ENCODE results near the gene OTOS. TPM values are rescaled to one million over a fixed set of nuclear protein-coding genes. Genes with fewer than 3 reads are reported as not detected.

OTOS gene
- total RNA-seq (2014; rRNA removed; shearing (Covaris generic)) (not detected in 2 replicates), polyA plus RNA-seq (2016; fragmentation: Nextera tagmentation; extraction: Ambion mirVana) (not detected in 2 replicates)

DNA sequence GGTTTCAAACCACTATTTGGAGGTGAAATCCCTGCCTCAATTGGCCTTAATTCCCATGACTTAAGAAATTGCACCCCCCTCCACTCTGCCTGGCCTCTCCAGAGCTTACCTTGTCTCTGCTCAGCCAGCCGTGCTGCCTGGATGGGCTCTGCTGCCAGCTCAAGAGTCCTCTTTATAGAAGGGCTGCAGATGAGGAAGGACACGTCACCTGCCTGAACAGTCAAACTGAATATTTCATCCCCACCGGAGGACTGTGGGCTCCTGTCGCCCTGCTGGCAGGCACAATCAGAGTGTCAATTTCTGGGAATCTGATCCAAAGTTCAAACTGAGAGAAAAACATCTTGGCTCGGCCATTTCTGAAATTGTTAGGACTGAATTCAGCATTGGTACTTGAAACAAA, at the start of gene OTOS:
Gene OTOS (minus strand): TSS at position 148 of the 400 bp plus-strand sequence. CDS start 332 bp downstream, outside the sequence.
- Histone ChIP-seq H3K9me3 (ENCODE audit: low read depth) (no peaks in the 10 kb centered on the region), H4K20me1 (ENCODE audit: insufficient read depth) (no peaks in the 10 kb centered on the region), H3K4me3 (no peak within 1 kb of the TSS), H3K79me2 (ENCODE audit: insufficient read depth) (peaks cover 6% of the 10 kb centered on the region), H3F3A (ENCODE audit: insufficient read depth) (no peaks in the 10 kb centered on the region), H3K4me1 (ENCODE audit: insufficient read depth) (0 out of 2 replicates have a peak, but pooled peaks cover 4% of the 10 kb centered on the region), H3K36me3 (ENCODE audit: low read depth) (no peaks in the 10 kb centered on the region), H3K4me2 (ENCODE audit: unreplicated experiment) (no peak within 1 kb of the TSS), H3K9ac (no peak within 1 kb of the TSS), H3K27ac (no peak within 1 kb of the TSS), H3K27me3 (replicated peaks; ENCODE audit: insufficient read depth) (no peaks in the 10 kb centered on the region), H2AFZ (no peak within 1 kb of the TSS), H3K9me2 (ENCODE audit: insufficient read depth) (no peaks in the 10 kb centered on the region)
- DNase-seq, result no peak
- in situ Hi-C loops (cut with MboI), result no loop called here
- TF ChIP-seq EZH2phosphoT487 (IDR thresholded peaks at IDR 0.05; ENCODE audit: insufficient read depth, low read depth) (no peak), EZH2 (IDR thresholded peaks at IDR 0.05; ENCODE audit: insufficient read depth, poor library complexity, severe bottlenecking) (no peak)
- WGBS, 2 experiments (ENCODE audit: low coverage in 1 of 2, low lambda C conversion rate in 2 of 2, missing lambda C conversion rate in 2 of 2), result 57 to 63% methylated on average over 5 of the region's 5 CpGs

DNA sequence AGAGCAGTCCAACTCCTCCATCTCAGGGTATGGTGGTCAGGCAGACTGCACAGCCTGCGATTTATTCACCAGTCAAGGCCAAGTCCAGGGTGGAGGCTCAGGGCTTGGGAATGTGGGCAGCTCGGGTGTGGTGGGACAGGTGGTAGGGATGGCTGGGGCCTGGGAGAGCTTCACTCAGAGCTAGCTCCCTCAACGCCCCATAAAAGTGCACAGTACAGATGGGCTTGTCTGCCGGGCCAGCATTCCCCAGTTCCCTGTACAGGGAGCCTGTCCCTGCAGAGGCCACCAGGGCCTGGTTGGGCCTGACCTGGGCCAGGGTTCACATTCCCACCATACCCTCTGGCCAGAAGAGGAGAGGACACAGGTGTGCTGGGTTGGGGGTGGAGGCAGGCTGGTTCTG, 49.2 kb upstream of the OTOS start:
- Histone ChIP-seq H3F3A (ENCODE audit: insufficient read depth) (no peaks in the 10 kb centered on the region), H3K4me2 (ENCODE audit: unreplicated experiment) (no peak overlapping the region), H4K20me1 (ENCODE audit: insufficient read depth) (no peaks in the 10 kb centered on the region), H3K36me3 (ENCODE audit: low read depth) (no peaks in the 10 kb centered on the region), H3K9ac (no peak overlapping the region), H3K27ac (no peak overlapping the region), H3K4me3 (no peak overlapping the region), H3K4me1 (ENCODE audit: insufficient read depth) (no peaks in the 10 kb centered on the region), H3K9me2 (ENCODE audit: insufficient read depth) (no peaks in the 10 kb centered on the region), H3K27me3 (replicated peaks; ENCODE audit: insufficient read depth) (peaks cover 78% of the 10 kb centered on the region), H2AFZ (no peak overlapping the region), H3K9me3 (ENCODE audit: low read depth) (no peaks in the 10 kb centered on the region), H3K79me2 (ENCODE audit: insufficient read depth) (no peaks in the 10 kb centered on the region)
- in situ Hi-C loops (cut with MboI), result no loop called here
- WGBS, 2 experiments (ENCODE audit: low coverage in 1 of 2, low lambda C conversion rate in 2 of 2, missing lambda C conversion rate in 2 of 2), result 16 to 20% methylated on average over 4 of the region's 4 CpGs
- no peak for DNase-seq
- TF ChIP-seq EZH2 (IDR thresholded peaks at IDR 0.05; ENCODE audit: insufficient read depth, poor library complexity, severe bottlenecking), result no peak
- TF ChIP-seq EZH2phosphoT487 (IDR thresholded peaks at IDR 0.05; ENCODE audit: insufficient read depth, low read depth), result no peak

DNA sequence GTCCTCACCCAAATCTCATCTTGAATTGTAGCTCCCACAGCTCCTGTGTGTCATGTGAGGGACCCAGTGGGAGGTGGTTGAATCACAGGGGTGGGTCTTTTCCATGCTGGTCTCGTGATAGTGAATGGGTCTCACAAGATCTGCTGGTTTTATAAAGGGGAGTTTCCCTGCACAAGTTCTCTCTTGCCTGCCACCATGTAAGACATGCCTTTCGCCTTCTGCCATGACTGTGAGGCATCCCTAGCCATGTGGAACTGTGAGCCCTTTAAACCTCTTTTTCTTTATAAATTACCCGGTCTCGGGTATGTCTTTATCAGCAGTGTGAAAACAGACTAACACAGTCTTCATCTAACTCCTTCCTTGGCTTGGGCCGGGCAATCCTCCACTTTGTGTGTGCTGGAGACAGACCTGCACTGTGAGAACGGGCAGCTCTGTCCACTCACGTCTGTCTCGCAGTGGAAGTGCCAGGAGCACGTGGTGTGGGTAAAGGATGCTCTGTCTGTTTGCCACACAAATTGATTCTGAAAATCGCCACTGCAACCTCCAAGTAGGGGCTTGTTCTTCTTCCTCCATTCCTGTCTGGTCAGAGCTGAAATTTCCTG, 47.6 kb upstream of the OTOS start:
- no peak for DNase-seq
- Histone ChIP-seq H4K20me1 (ENCODE audit: insufficient read depth) (no peaks in the 10 kb centered on the region), H2AFZ (no peak overlapping the region), H3K9me3 (ENCODE audit: low read depth) (no peaks in the 10 kb centered on the region), H3F3A (ENCODE audit: insufficient read depth) (no peaks in the 10 kb centered on the region), H3K9ac (no peak overlapping the region), H3K4me2 (ENCODE audit: unreplicated experiment) (no peak overlapping the region), H3K27ac (no peak overlapping the region), H3K4me3 (no peak overlapping the region), H3K27me3 (replicated peaks; ENCODE audit: insufficient read depth) (peaks cover 77% of the 10 kb centered on the region), H3K36me3 (ENCODE audit: low read depth) (no peaks in the 10 kb centered on the region), H3K4me1 (ENCODE audit: insufficient read depth) (no peaks in the 10 kb centered on the region), H3K9me2 (ENCODE audit: insufficient read depth) (no peaks in the 10 kb centered on the region), H3K79me2 (ENCODE audit: insufficient read depth) (no peaks in the 10 kb centered on the region)
- in situ Hi-C loops (cut with MboI), result no loop called here
- WGBS, 2 experiments (ENCODE audit: low coverage in 1 of 2, low lambda C conversion rate in 2 of 2, missing lambda C conversion rate in 2 of 2), result 38 to 50% methylated on average over 10 of the region's 10 CpGs
- TF ChIP-seq EZH2phosphoT487 (IDR thresholded peaks at IDR 0.05; ENCODE audit: insufficient read depth, low read depth) (no peak), EZH2 (IDR thresholded peaks at IDR 0.05; ENCODE audit: insufficient read depth, poor library complexity, severe bottlenecking) (no peak)

DNA sequence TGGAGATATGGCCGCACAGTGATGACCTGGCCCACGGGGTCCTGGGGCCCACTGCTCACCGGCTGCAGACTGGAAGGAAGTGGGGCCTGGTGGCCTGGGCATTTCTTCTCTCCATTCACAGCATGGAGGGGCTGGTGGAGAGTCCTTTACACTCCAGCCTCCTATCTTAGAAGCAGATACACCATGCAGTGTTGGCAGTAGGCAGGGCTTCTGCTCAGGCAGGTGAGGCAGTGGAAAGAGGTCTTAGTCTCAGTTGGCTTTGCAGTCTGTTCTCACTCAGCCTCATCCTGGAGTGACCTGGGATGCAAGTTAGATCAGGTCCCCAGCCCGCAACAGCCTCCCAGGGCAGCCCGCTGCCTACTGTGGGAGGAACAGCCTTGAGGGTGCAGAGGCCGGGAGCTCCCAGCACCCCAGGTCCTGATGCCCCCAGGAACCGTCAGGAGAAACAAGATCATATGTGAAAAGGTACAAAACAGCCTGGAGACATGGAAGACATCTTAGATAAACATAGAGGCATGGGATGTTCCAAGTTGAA, 45.8 kb upstream of the OTOS start:
- Histone ChIP-seq H3K9me3 (ENCODE audit: low read depth) (no peaks in the 10 kb centered on the region), H3K27ac (no peak overlapping the region), H3K27me3 (replicated peaks; ENCODE audit: insufficient read depth) (peaks cover 80% of the 10 kb centered on the region), H3K9ac (no peak overlapping the region), H3K4me1 (ENCODE audit: insufficient read depth) (no peaks in the 10 kb centered on the region), H3F3A (ENCODE audit: insufficient read depth) (no peaks in the 10 kb centered on the region), H3K9me2 (ENCODE audit: insufficient read depth) (no peaks in the 10 kb centered on the region), H3K79me2 (ENCODE audit: insufficient read depth) (no peaks in the 10 kb centered on the region), H3K4me3 (no peak overlapping the region), H3K4me2 (ENCODE audit: unreplicated experiment) (no peak overlapping the region), H3K36me3 (ENCODE audit: low read depth) (no peaks in the 10 kb centered on the region), H4K20me1 (ENCODE audit: insufficient read depth) (no peaks in the 10 kb centered on the region), H2AFZ (no peak overlapping the region)
- in situ Hi-C loops (cut with MboI), result no loop called here
- WGBS, 2 experiments (ENCODE audit: low coverage in 1 of 2, low lambda C conversion rate in 2 of 2, missing lambda C conversion rate in 2 of 2), result 48 to 53% methylated on average over 7 of the region's 7 CpGs
- DNase-seq, result no peak
- TF ChIP-seq EZH2 (IDR thresholded peaks at IDR 0.05; ENCODE audit: insufficient read depth, poor library complexity, severe bottlenecking) (no peak), EZH2phosphoT487 (IDR thresholded peaks at IDR 0.05; ENCODE audit: insufficient read depth, low read depth) (no peak)
